ENCODE measurements around the gene MYH13. TPM values are rescaled to one million over a fixed set of nuclear protein-coding genes. Genes with fewer than 3 reads are reported as not detected.

MYH13 gene
- total RNA-seq, result not detected

- no peak for DNase-seq (ENCODE audit: low spot score)
Measured at GRCh38 chr17:10372906-10373305, at the start of gene MYH13. Gene MYH13 (minus strand): TSS chr17:10373006. CDS start chr17:10364530, 8,476 bp downstream.

DNA sequence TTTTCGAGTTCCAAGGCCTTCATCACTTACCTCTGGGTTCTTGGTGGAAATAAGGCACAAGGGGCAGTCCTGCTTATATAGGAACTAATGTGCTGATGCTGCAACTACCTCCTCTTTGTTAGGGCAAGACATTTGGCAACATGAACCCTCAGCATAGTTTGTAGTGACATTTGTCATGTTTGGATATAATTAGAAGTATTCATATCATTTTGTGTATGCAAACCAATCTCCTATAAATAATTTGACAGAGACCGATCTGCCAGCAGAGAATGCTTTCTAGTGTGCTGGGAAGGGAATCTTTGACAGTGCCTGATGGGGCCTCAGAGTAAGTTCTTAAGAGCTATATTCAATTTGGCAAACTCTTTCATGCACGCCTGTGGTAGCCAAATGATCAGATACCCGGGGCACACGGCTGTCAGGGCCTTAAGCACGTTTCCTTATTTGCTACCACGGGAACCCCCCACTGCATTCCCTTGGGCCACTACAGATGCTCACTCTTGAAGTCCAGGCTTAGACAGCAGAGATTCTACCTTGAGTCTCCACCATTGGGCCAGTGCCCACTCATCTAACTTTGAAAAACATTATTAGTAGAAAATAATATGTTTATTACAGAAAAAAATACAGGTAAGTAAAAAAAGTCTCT is 49.2 kb upstream of the MYH13 start, which contains the start of gene MYH8:
TSS of gene MYH8 (minus strand) at position 51 of the 643 bp plus-strand sequence. CDS start 1,723 bp downstream, outside the sequence.
- DNase-seq (ENCODE audit: low spot score), result no peak

DNA sequence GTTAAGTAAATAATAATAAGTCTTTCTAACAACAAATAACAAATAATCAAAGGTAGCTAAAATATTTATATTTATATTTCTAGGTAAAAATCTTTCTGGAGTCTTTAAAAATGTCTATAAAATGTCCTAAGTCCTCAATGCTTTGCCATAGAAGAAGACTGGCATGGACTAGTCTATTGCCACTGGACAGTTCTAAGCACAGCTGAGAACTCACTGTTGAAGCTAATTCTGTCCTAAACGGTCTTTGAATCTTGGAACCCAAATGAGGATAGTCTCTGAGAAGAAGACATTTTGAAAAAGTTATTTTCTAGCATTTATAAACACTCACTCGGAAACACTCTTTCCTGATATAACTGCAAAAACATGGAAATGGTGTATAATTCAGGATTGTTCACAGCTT is 48.4 kb upstream of the MYH13 start:
- DNase-seq (ENCODE audit: low spot score), result no peak

DNA sequence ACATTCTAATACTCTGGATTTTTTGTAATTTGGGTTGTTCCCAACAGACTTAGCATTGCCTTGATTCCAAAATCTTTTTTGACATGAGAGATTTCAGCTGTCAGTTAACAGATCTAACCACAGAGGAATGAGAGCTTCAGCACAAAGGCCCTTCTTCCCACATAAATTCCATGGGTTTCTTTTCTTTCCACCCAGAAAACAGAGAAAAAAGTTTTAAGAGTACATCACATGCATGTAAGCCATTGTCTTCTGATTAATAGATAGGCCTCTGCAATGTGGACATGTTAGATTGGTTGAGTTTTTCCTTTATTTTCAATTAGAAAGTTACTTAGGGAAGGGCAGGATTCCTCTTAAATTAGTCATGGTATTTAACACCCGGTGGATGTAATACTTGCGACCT is 48.0 kb upstream of the MYH13 start:
- DNase-seq (ENCODE audit: low spot score), result no peak

DNA sequence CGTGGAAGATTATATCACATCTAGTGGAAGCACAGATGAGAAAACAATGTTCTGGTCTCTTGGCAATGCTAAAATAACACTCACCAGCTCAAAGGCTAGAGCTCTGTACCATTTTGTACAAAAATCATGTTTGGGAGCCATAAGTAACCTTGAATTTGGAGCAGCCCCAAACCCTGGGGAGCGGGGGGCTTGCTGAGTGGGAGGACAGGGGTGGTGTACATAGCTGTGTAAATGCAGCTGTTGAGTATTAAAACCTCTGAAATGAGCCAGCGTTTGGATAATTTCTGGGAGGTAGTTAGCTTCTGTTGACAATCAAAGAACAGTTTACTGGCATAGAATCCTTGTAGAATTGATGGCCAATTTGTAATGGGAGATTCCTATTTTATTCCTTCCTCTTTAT is 44.6 kb upstream of the MYH13 start:
- no peak for DNase-seq (ENCODE audit: low spot score)

DNA sequence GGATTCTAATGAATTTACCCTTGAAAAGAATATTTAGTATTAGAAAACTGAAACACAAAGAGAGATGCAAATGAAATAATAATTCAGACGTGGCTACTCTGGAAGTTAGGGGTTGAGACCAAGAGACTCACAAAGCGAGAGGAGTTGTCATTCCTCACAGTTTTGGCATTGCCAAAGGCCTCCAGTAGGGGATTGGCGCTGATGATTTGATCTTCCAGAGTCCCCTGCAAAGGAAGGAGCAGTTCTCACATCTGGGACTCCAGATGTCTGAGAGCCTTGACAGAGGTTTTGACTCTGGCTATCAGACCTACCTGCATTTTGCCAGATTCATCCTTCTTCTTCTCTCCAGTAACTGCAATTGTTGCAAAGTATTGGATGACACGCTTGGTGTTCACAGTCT is 42.4 kb upstream of the MYH13 start:
- DNase-seq (ENCODE audit: low spot score), result no peak

- DNase-seq (ENCODE audit: low spot score), result no peak
Measured at GRCh38 chr17:10403589-10403988, 30.8 kb upstream of the MYH13 start.

- no peak for DNase-seq (ENCODE audit: low spot score)
Measured at GRCh38 chr17:10398352-10398751, 25.5 kb upstream of the MYH13 start.

GRCh38 chr17:10396524-10397163 is 23.8 kb upstream of the MYH13 start:
- no peak for DNase-seq (ENCODE audit: low spot score)

GRCh38 chr17:10394201-10394887 is 21.5 kb upstream of the MYH13 start:
- no peak for DNase-seq (ENCODE audit: low spot score)

GRCh38 chr17:10392880-10393279 is 20.1 kb upstream of the MYH13 start:
- DNase-seq (ENCODE audit: low spot score), result no peak

DNA sequence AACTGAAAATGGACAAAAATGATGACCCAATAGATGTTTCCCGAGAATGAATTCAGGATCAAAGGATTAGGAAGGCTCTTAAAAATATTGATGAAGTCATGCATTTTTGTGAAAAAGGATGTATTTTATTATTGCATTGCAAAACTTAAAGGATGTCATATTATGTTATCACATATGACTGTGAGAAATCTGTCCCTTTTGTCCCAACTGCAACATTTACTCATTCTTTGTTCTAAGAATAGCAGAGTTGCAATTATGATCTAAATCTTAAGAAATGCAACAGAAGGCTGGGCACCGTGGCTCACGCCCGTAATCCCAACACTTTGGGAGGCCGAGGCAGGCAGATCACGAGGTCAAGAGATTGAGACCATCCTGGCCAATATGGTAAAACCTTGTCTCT is 13.1 kb upstream of the MYH13 start:
- no peak for DNase-seq (ENCODE audit: low spot score)

DNA sequence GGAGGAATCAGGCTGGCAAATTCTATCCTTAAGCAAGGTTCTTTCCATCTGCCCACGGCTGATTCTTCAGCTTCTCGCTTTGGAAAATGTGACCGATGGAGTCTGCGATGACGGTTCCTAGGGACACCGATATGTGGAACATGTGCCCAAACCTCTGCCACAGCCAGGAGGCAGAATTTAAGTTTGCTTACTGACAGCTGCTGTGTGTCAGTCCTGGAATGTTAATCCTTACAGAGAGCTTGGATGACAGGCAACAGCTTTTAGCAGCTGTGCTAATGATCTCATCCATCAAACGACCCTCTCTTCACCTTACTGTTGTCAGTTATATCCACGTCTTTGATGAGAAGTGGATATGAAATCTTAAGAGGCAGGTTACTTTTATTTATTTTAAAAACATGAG is 11.4 kb upstream of the MYH13 start:
- no peak for DNase-seq (ENCODE audit: low spot score)

GRCh38 chr17:10380631-10381408 is 8.0 kb upstream of the MYH13 start:
- no peak for DNase-seq (ENCODE audit: low spot score)

DNA sequence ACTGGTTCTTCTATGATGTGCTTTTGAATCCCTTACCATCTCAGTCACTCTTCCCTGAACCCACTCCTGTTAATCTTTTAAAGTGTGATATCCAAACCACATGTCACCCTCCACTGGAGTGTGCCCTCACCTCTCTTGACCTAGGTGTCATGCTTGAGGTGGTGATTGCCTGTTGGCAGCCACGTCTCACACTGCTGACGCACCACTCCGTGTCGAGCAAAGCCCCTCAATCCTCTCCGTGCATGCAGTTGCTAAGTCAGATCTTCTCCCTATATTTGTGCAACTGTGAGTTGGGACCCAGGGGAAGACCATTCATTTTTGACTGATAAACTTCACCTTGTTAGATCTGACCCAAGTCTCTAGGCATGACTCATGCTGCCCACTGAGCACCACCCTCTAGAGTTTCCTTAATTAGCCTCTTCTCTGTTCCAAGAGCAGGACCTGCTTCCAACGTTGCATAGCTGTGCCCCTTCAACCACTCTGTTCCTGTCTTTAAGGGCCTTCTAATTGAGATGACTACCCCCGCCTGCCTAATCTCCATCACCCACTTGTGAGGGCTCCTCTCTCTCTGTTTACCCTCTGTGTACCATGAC is 2.7 kb downstream of the MYH13 start:
- no peak for DNase-seq (ENCODE audit: low spot score)

GRCh38 chr17:10369239-10369638 is 3.6 kb downstream of the MYH13 start:
- DNase-seq (ENCODE audit: low spot score), result no peak

- DNase-seq (ENCODE audit: low spot score), result no peak
Measured at GRCh38 chr17:10368561-10368960, 4.2 kb downstream of the MYH13 start.

- no peak for DNase-seq (ENCODE audit: low spot score)
Measured at GRCh38 chr17:10360578-10360977, 12.2 kb downstream of the MYH13 start.

DNA sequence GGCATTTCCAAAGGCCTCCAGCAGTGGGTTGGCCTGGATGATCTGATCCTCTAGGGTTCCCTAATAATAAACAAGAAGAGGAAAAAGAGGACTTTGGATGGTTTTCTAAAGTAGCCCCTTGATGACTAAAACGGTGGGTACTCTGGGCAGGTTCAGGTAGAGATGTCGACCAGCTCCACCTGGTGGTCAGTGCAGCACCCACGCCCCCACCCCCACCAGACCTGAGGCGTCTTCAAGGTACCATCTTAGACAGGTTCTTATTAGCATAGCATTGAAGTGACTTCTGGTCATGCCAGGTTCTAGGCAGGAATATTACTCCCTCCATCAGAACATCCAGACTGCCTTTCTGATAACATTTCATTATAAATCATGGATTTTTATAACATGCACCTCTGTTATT is 15.0 kb downstream of the MYH13 start:
- no peak for DNase-seq (ENCODE audit: low spot score)

GRCh38 chr17:10354651-10355050 is 18.2 kb downstream of the MYH13 start:
- no peak for DNase-seq (ENCODE audit: low spot score)

DNA sequence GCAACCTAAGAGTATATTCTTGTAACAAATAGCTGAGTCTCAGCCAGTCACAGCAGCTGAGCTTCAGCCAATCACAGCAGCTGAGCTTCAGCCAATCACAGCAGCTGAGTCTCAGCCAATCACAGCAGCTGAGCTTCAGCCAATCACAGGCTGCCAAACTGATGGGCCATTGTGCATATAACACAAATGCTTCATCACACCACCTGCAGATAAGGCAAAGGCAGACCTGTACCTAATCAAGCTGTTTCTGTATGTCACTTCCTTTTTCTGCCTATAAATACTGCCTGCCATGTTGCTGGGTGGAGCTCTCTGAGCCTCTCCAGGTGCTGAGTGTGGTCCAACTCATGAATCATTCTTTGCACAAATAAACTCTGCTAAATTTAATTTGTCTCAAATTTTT is 19.9 kb downstream of the MYH13 start:
- DNase-seq (ENCODE audit: low spot score), result no peak

- no peak for DNase-seq (ENCODE audit: low spot score)
Measured at GRCh38 chr17:10349403-10349802, 23.4 kb downstream of the MYH13 start.
